Measurements from ENCODE around the gene CYP8B1. TPM values are rescaled to one million over a fixed set of nuclear protein-coding genes. Genes with fewer than 3 reads are reported as not detected.

CYP8B1 gene
- total and polyA plus RNA-seq, 9 of the 15 experiments (the other 6 are each of a cell fraction or from before 2014, with no cell fraction given): 0.04 TPM; not detected in 8

GRCh38 chr3:42894698-42895579 lies 19.3 kb upstream of the CYP8B1 start:
- H3K79me2 ChIP-seq (ENCODE audit: control insufficient read depth, insufficient read depth, low read length): no peaks in the 10 kb centered on the region
- no peaks in the 10 kb centered on the region for H3K9me1 ChIP-seq (ENCODE audit: control insufficient read depth, insufficient read depth, low read length)
- no peak for DNase-seq (ENCODE audit: extremely low read depth in 1 of 4, low spot score in 3 of 4)
- no peaks in the 10 kb centered on the region for H3K27me3 ChIP-seq (ENCODE audit: control insufficient read depth in 2 of 2, insufficient read depth in 2 of 2, low read length in 2 of 2)
- no peak overlapping the region for H3K4me2 ChIP-seq (ENCODE audit: insufficient read depth, low read length)
- no peaks in the 10 kb centered on the region for H4K20me1 ChIP-seq (replicated peaks; ENCODE audit: control insufficient read depth, insufficient read depth, low read length)
- H3K4me1 ChIP-seq (replicated peaks in 1 of 2; ENCODE audit: control insufficient read depth in 2 of 2, insufficient read depth in 2 of 2, low read length in 2 of 2): peaks cover 0 to 4% of the 10 kb centered on the region in 2 experiments; a peak in 2 of 5 replicates
- no TSS peak for BruUV-seq (replicated peaks)
- in situ Hi-C loops (cut with MboI) (no loop called here), intact Hi-C loops (cut with micrococcal nuclease) (no loop called here)
- WGBS (ENCODE audit: insufficient coverage, low coverage, missing lambda C conversion rate): 0% methylated on average over 3 of the region's 3 CpGs
- ChIA-PET CTCF (ENCODE audit: low intra/inter-chr PET ratio) (no interaction called here), POLR2A (no interaction called here)
- H3K36me3 ChIP-seq (ENCODE audit: control insufficient read depth, insufficient read depth, low read length): no peaks in the 10 kb centered on the region
- H3K27ac ChIP-seq (ENCODE audit: extremely low read depth, low read depth, low read length): no peak overlapping the region
- ATAC-seq: no peak
- no peak overlapping the region for H3K9ac ChIP-seq (ENCODE audit: insufficient read depth in 1 of 2, low read depth in 2 of 2, low read length in 2 of 2)
- FAIRE-seq: no peak
- H3K4me3 ChIP-seq: no peak overlapping the region
- TF ChIP-seq MBD1 (CRISPR knock-in tag; IDR thresholded peaks at IDR 0.05) (no peak), PRDM10 (IDR thresholded peaks at IDR 0.05; ENCODE audit: partially characterized antibody) (peak; percentile 85), FOXA3 (CRISPR knock-in tag; conservative IDR thresholded peaks at IDR 0.05 in 1 of 2, IDR thresholded peaks at IDR 0.05 in 1 of 2) (peak in 1 of 2 experiments; percentile 53; a peak in 1 of 4 replicates), L3MBTL2 (IDR thresholded peaks at IDR 0.05) (no peak)
- H3K9me3 ChIP-seq (replicated peaks; ENCODE audit: control insufficient read depth, insufficient read depth, low read depth, low read length): no peaks in the 10 kb centered on the region
- H2AFZ ChIP-seq (ENCODE audit: low read depth, low read length): no peak overlapping the region

All from K562 (cell line).